ENCODE measurements around the gene PNRC2. TPM values are rescaled to one million over a fixed set of nuclear protein-coding genes. Genes with fewer than 3 reads are reported as not detected.

Gene PNRC2
- total and polyA plus RNA-seq, 8 donors: 79.0 to 266 (median 238) TPM

GRCh38 chr1:23911921-23912320 is 47.7 kb upstream of the PNRC2 start:
- DNase-seq: no peak
- ATAC-seq: no peak
- no peak overlapping the region for H3K27ac ChIP-seq
- H3K4me3 ChIP-seq: no peak overlapping the region
- H3K27me3 ChIP-seq: no peaks in the 10 kb centered on the region
- no peaks in the 10 kb centered on the region for H3K9me3 ChIP-seq
- H3K4me1 ChIP-seq: peaks cover 0 to 35% of the 10 kb centered on the region in 2 donors
- no peak for TF ChIP-seq CTCF (IDR thresholded peaks at IDR 0.05)
- intact Hi-C loops (cut with DNase I): no loop called here
- H3K36me3 ChIP-seq: no peaks in the 10 kb centered on the region

DNA sequence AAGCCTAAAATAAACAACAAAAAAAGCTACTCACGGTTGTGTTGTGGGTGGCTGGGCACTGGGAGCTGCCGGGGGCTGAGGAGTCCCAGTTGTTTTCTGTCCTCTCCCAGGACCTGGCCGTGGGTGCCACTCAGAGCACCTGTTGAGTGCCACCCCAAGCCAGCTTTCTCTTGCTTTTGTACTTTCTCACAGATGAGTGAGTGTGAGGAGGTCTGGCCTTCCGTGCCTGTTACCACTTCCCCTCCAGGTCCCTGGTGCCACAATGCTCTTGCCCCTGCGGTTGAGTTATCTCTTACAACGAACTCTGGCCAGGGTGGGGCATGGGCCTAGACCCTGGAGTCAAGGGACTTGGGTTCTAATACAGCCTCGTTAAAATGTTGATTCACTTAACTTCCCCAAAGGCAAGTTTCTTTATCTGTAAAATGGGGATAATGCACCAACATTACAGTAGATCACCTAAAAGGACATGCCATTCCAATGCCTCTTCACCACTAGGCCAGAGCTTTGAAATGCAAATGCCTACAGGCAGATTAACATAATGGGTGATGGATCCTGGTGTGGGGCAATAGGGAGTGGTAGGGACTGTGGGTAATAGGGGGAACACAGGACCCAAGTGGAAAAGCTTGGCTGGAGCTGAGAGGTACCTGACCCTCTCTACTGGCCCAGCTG is 46.3 kb upstream of the PNRC2 start, which contains the start of gene CNR2:
TSS of gene CNR2 (minus strand) at position 151 of the 669 bp plus-strand sequence. CDS start 37,745 bp downstream, outside the sequence.
- intact Hi-C loops (cut with DNase I): no loop called here
- Histone ChIP-seq H3K4me1 (peaks cover 0 to 33% of the 10 kb centered on the region in 2 donors), H3K9me3 (no peaks in the 10 kb centered on the region), H3K27ac (no peak within 1 kb of the TSS), H3K4me3 (no peak within 1 kb of the TSS), H3K27me3 (no peaks in the 10 kb centered on the region), H3K36me3 (no peaks in the 10 kb centered on the region)
- no peak for DNase-seq
- no peak for ATAC-seq
- no peak for TF ChIP-seq CTCF (IDR thresholded peaks at IDR 0.05)

GRCh38 chr1:23914921-23915320 is 44.7 kb upstream of the PNRC2 start:
- Histone ChIP-seq H3K36me3 (no peaks in the 10 kb centered on the region), H3K4me3 (no peak overlapping the region), H3K4me1 (peaks cover 0 to 26% of the 10 kb centered on the region in 2 donors), H3K27me3 (no peaks in the 10 kb centered on the region), H3K27ac (no peak overlapping the region), H3K9me3 (no peaks in the 10 kb centered on the region)
- intact Hi-C loops (cut with DNase I): no loop called here
- DNase-seq (no peak), ATAC-seq (no peak)
- TF ChIP-seq CTCF (IDR thresholded peaks at IDR 0.05): no peak

DNA sequence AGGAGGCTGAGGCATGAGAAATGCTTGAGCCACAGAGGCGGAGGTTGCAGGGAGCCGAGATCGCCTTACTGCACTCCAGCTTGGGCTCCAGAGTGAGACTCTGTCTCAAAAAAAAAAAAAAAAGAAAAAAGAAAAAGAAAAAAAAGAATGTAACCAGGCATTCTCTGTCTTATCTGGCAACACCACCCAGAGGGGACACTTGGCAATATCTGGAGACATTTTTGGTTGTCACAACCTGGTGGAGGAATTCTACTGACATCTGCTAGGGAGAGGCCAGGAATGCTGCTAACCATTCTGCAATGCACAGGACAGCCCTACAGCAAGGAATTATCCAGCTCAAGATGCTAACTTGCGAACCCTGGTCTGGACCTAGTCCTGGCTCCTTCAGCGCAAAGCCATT is 44.2 kb upstream of the PNRC2 start:
- intact Hi-C loops (cut with DNase I): no loop called here
- TF ChIP-seq CTCF (IDR thresholded peaks at IDR 0.05): no peak
- H3K36me3 ChIP-seq: no peaks in the 10 kb centered on the region
- H3K27me3 ChIP-seq: no peaks in the 10 kb centered on the region
- H3K27ac ChIP-seq: no peak overlapping the region
- no peaks in the 10 kb centered on the region for H3K9me3 ChIP-seq
- no peak for DNase-seq
- no peak for ATAC-seq
- H3K4me3 ChIP-seq: no peak overlapping the region
- H3K4me1 ChIP-seq: peaks cover 3 to 31% of the 10 kb centered on the region in 2 donors

- H3K4me3 ChIP-seq: no peak overlapping the region
- no peaks in the 10 kb centered on the region for H3K9me3 ChIP-seq
- peaks cover 3 to 32% of the 10 kb centered on the region in 2 donors for H3K4me1 ChIP-seq
- ATAC-seq (peak; percentile 93), DNase-seq (peak in 3 of 4 donors; percentile 69 to 79 (median 79))
- TF ChIP-seq CTCF (IDR thresholded peaks at IDR 0.05): peak; percentile 62 to 63
- no peaks in the 10 kb centered on the region for H3K27me3 ChIP-seq
- no peaks in the 10 kb centered on the region for H3K36me3 ChIP-seq
- peak overlapping the region in 1 of 2 donors; percentile 62 for H3K27ac ChIP-seq
- intact Hi-C loops (cut with DNase I): no loop called here
These were observed 43.2 kb upstream of the PNRC2 start for GRCh38 chr1:23916209-23917131.

All from left lung (tissue), 10 donors.